ENCODE results near the gene JUND. TPM values are rescaled to one million over a fixed set of nuclear protein-coding genes. Genes with fewer than 3 reads are reported as not detected.

Gene JUND
- total RNA-seq, 1 donor from 2014 or later, result 70.7 TPM

DNA sequence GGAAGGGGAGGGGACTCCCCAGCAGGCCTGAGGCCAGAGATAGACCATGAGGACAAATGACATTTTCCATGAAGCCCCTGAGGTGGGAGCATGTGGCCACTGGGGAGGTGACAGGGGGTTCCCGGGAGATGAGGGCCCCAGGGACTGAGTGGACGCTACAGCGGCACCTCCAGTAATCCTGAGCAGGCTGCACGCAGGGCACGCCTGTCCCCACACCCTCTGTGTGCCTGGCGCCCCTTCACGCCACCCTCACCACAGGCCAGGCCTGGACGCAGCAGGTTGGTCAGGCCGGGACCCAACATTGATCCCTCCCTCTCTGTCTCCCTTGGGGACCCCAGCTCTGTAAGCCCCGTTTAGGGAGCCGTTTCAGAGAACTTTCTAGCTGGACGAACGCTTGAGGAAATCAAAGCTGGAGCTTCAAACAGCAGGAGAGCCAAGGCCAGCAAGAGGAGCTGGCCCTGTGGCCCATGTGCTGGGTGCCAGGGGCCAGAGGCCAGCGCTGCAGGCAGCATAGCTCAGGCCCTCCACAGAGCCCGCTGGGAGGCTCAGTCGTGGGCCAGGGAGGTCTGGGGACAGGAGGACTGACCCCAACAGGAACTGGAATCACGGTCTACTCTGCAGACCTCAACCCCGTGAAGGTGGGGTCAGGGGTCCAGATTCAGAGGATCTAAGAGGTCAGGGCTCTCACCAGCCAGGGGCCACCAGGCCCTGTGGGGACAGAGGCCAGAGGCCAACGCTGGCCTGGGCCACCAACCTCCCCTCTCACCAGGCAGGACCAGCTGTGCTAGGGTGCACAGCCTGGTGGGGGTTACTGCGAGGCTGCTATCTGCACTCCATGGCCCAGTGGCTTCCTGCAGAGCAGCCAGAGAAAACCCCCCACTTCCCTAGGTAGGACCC, 26.9 kb upstream of the JUND start:
- DNase-seq, result no peak

DNA sequence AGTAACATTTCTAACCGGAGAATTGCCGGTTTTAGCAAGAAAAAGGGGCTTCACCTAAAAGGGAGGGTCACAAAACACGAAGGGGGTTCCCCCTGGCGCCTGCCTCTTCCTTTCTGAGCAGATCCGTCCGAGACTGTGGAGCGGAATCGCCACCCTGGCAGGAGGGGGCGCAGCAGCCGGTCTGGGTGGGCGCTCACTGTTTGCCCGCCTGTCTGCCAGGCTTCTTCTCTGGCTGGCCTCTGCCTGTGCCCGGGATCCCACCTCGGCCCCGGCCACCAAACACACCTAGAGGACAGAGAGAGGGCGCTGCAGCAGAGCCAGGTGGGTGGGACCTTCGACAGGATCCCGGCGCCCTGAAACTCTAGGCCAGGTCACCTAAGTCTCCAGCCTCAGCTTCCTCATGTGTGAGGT, 25.9 kb upstream of the JUND start:
- no peak for DNase-seq

DNA sequence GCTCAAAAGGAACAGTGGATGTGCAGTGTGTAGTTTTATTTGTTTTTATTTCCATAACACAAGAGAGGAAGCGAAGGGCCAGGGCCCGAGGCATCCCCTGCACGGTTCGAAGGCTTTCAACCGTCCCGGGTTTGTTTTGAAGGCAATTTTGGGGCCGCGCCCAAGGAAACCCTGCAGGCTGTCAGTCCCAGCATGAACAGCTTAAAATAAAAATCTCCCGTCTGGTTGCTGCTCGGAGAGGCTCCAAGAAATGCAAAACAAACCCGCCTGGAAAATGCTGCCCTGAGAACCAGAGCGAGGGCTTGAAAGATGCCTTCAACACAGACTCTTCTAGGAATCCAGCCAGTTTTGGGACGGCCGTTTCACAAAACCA, 25.5 kb upstream of the JUND start:
- DNase-seq, result no peak

DNA sequence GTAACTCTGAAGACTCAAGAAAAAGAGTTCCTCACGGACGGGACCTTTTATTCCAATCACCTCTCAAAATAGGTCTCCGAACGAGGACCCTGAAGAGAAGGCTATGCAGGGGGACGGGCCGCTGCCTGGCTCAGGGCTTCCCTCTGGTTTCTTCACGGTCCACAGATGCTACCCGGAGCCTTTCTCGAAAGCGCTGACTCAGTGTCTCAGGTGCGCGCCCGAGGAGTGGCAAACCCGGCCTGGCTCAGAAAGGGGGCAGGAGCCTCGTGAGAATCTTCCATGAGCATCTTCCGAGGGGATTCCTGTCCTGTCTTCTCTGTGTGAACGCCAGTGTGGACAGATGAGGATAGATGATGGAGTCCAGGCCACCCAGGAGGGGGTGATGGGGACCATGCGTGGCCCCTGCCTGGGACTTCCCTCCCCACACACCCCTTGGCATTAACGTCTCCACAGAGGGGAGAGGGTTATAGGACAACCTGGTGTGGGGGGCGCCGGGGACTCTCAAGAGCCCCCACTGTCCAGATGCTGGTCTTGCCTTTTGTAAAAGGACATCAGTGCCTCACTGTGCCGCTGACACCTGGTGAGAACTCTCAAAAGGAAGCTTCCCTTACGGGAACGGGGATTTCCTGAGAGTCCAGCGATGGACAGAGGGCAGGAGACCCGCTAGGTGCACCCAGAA, 24.9 kb upstream of the JUND start:
- no peak for DNase-seq

DNA sequence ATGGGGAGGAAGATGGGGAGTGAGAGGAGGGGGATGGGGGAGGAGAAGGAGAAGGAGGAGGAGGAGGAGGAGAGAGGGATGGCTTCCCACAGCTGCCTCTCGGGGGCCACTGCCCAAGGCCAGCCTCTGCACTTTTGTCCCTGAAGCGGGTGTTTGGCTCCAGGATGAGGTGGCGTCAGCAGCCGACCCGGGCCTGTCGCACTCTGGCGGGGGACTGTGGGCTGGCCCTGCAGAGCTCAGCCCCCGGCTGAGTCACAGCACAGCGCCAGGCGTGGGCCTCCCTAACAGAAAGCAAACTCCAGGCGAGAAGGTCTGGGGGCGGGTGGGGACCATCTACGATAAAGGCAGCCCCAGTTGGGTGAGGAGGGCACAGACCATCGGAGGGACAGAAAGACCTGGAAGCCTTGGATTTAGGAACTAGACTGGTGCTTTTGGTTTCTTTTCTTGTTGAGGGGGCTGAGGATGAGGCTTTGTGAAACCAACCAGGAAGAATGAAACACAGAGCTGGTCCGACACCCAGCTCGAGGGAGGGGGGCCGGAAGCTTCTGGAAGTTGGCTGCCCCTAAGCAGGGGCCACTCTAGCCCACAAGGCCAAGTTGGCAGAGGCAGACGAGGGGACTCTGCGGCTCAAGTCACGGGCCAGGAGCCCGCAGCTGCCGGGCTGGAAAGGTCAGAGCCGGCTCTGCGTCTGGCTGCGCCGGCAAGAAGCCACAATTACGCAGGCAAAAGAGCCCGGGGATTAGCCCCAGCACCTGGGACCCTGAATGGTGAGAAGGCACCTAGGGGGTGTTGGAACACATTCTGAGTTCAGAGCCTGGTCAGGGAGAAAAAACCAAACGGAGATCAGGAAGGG, 23.3 kb upstream of the JUND start:
- peak; percentile 71 for DNase-seq

DNA sequence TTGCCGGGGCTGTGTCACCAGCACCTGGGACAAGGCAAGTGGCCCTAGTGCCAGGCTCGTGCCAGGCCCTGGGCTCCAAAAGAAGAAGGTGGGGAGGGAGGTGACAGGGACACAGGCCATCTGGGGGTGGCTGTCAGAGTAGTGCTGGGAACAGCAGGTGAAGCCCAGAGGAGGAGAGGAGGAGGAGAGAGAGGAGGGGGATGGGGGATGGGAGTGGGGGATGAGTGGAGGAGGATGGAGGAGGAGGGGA, 22.7 kb upstream of the JUND start:
- DNase-seq, result no peak

DNA sequence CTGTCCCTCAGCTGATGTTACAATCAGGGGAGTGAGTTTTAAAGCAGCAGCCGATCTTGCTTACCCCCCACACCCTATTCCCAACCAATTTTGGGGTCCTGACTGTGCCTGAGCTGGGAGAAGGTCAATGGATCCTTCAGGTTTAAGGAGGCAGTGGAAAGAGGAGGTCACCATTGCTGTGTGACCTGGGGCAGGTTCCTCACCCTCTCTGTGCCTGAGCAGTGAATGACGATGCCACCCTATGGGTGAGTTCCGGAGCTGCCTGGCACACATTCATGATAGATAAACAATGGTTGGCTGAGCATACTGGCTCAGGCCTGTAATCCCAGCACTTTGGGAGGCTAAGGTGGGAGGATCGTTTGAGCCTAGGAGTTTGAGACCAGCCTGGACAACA, 20.3 kb upstream of the JUND start:
- no peak for DNase-seq

DNA sequence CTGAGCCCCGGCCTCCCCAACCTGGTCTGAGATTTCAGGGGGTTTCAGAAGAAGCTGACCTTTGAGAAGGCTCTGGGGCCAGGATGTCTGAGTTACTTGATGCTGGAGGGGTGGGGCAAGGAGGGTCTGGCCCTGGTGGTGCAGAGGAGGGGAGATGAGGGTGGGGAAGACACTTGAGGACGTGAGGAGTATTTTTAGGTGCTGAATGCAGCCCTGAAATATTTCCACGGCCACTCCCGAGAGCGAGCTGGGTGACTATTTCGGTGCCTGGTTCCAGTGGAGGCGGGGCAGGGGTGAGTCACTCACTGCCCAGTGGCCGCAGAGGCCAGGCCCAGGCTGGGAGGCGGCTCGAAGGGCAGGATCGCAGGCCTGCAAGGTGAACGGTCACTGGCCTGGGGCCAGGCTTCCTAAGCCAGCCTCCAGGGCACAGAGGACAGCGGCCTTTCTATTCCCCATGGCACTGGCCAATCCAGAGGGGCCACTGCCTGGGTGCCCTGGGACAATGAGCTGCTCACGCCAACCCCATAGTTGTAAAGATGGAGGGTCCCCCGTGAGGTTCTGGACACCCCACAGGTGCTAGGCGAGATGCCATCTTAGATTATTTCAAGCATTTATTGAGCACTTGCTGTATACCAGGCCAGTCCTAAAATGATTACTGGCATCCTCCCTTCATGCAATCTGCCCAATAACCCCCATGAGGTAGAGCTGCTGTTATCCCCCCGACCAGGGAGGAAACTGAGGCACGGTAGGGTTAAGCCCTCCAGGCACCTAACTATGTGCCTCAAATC, 19.7 kb upstream of the JUND start:
- DNase-seq, result no peak

DNA sequence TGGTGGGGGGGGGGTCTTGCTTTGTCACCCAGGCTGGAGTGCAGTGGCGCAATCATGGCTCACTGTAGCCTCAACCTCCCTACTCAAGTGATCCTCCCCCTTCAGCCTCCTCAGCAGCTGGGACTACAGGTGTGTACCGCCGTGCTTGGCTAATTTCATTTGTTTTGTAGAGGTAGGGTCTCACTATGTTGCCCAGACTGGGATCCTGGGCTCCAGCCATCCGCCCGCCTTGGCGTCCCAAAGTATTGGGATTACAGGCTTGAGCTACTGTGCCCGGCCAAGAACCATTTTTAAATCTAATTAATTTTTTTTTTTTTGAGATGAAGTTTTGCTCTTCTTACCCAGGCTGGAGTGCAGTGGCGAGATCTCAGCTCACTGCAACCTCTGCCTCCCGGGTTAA, 18.2 kb upstream of the JUND start:
- DNase-seq, result no peak

DNA sequence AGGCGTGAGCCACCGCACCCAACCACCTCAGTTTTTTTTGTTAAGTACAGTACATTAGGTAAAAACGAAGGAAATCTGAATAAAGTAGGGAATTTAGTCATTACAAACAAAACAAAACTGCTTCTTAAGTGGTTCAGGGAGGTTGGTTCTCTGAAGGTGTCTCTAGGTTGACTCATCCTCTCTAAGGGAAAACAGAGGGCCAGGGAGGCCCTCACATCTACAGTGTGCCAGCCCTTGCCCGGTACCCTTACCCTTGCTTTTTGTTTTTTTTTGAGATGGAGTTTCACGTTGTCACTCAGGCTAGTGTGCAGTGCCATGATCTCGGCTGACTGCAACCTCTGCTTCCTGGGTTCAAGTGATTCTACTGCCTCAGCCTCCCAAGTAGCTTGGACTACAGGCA, 17.2 kb upstream of the JUND start:
- no peak for DNase-seq

DNA sequence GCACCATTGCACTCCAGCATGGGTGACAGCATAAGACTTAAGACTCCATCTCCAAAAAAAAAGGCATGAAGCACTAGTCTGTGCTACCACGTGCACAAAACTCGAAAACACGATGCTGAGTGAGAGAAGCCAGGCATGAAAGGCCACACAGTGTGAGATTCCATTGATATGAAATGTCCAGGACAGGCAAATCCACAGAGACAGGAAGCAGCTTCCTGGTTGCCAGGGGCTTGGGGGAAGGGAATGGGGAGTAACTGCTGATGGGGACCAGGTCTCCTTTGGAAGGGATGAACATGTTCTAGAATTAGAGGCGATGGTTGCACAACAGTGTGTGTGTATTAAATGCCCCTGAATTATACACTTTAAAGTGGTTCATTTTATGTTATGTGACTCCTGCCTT, 15.9 kb upstream of the JUND start:
- DNase-seq, result no peak

DNA sequence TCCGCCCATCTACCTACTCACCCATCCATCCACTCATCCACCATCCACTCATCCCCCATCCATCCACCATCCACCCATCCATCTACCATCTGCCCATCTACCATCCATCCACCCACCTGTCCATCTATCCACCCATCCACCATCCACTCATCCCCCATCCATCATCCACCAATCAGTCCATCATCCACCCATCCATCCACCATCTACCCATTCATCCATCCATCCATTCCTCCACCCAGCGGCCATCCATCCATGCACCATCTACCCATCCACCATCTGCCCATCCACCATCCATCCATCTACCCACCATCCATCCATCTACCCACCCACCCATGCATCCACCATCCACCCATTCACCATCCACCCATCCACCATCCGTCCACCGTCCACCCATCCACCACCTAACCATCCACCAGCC, 13.6 kb upstream of the JUND start:
- DNase-seq, result no peak

DNA sequence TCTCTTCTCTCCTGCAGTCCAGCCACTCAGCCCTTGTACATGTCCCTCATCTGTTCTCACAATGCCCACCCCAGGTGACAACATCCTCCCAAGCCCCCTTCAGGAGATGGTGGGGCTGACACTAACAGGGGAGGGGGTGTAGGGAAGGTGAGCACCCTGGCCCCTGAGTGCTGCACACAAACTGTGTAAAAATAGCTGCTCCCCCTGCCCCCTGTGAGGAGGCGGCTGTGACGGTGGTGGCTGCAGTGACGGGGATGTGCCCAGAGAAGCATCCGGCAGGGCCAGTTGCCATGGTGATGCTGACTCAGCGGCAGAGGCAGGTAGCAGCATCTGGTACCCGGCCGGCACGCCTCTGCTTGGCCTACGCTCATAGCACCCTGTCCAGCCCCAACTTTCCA, 13.0 kb upstream of the JUND start:
- DNase-seq, result peak; percentile 82

DNA sequence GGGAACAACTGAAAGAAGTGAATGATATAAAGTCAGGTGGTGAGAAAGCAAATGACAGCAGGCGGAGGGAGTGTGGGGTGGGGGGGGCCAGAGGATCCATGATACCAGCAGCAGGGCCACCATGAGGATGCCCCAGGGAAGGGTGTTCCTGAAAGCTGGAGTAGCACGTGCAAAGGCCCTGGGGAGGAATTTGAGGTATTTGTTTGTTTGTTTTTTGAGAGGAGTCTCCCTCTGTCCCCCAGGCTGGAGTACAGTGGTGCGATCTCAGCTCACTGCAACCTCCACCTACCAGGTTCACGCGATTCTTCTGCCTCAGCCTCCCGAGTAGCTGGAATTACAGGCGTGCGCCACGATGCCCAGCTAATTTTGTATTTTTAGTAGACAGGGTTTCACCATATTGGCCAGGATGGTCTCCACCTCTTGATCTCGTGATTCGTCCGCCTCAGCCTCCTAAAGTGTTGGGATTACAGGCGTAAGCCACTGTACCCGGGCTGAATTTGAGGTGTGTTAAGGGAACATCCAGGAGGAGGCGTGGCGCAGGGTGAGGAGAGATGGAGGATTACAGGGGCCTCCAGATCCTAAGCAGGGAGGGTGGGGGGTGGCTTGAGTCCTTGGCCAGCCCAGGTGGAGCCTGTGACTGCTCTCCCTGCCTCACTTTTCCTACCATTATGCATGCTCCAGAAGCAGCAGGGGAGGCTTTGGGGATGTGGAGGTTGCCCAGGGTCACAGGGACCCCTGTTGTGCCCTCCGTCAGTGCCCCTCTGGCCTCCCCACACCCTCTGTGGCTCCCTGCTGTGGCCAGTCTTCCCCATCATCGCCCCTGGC, 12.4 kb upstream of the JUND start:
- DNase-seq, result no peak

DNA sequence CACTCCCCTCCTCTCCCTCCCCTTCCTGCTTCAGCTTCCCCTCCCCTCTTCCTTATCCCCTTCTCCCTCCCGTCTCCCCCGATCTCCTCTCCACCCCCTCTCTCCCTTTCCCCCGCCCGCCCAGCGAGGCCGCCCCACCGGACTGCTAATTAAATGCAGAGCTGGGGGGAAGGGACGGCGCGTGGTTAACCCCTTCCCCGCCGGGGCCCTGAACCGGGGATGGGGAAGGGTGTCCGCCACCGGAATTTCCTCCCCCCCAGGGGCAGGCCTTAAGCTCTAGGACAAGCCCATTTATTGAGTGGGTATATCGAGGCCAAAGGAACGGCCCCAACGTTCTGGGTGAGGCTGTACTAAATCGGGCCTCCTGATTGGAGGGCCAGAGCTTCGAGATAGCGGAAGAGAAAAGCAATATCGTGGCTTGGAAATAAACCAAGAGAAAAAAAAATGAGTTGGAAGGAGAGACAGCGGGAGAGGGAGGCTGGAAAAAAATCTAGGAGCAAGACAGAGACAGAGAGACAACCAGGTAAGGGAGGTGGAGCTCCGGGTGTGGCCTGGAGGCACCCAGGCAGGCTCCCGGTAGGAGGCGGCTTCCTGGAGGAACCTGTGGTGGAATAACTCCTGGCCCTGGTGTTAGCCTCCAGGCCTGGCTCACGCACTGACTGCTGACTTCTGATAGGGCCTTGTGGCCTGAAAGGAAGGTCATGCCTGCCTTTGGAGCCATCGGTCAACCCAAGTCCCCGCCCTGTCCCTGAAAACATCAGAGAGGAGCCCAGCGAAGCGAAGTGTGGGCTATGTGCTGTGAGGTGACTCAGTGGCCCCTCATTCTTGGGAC, 11.6 kb upstream of the JUND start:
- DNase-seq, result peak; percentile 58

DNA sequence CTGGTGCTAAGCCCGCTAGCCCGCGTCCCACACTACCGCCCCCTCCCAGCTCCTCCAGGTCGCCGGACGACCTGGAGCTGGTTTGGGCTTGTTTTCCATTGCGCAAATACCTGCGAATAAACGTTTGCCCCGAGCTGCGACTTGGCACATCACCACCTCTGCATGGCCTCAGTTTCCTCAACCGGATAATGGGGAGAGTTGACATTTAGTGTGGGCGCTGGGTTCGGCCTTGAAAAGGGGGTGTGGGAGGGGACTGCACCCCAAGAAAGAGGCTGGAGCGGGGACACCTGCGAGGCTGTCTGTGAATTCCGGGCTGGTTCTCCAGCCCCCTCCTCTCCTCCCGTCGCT, 11.0 kb upstream of the JUND start:
- DNase-seq, result no peak

DNA sequence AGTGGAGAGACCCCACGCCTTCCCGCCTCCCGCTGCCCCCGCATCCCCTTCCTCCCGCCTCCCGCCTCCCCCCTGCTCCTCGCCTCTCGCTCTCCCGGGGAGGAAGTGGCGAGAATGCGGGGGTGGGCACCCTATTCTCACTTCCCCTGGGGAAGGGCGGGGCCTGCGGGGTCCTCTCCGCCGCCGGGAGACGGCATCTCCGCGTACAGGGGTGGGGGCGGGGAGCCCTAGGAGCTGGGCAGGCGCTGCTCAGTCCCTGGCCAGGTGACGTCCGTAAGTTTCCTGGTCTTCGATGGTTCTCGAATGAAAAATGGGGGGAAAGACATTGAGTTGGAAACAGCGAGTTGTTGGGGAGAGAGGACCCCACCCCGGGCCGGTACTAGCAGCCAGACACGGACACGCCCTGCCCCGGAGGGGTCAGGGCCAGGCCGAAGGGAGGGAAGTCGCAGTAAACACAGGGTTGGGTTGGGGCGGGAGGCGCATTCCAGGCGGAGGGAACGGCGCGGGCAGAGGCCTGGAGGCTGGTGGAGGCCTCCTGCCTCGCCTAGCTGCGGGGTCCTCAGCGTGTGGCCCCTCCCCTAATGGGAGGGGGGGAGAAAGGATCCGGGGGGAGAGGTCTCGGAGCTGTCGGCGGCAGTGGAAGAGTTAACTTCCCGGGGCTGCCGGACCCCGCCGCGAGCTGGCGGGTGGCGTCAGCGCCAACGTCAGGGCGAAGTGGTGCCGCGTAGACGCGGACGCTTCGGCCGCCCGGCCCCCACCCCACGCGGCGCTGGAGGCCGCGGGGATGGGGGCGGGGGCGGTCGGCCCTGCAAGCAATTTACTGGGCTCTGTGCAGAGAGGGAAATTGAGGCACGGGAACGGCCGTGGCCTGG, 10.4 kb upstream of the JUND start:
- DNase-seq, result peak; percentile 71

DNA sequence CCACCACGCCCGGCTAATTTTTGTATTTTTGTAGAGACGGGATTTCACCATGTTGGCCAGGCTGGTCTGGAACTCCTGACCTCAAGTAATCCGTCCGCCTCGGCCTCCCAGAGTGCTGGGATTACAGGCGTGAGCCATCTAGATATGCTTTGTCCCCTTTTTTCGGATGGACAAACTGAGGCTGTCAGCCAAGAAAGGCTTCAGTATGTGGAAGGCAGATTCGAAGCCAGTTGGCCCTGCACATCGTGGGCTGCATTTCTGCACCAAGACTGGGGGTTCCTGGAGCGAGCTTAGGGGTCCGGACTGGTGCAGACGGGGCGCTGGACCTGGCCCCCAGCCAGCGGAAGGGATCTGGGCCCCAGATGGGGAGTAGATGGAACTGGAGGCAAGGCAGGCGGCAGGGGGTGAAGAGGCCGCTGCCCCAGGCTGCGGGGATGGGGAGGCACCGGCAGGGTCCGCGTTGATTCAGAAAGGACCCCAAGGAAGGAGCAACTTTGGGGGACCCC, 9.7 kb upstream of the JUND start:
- no peak for DNase-seq

DNA sequence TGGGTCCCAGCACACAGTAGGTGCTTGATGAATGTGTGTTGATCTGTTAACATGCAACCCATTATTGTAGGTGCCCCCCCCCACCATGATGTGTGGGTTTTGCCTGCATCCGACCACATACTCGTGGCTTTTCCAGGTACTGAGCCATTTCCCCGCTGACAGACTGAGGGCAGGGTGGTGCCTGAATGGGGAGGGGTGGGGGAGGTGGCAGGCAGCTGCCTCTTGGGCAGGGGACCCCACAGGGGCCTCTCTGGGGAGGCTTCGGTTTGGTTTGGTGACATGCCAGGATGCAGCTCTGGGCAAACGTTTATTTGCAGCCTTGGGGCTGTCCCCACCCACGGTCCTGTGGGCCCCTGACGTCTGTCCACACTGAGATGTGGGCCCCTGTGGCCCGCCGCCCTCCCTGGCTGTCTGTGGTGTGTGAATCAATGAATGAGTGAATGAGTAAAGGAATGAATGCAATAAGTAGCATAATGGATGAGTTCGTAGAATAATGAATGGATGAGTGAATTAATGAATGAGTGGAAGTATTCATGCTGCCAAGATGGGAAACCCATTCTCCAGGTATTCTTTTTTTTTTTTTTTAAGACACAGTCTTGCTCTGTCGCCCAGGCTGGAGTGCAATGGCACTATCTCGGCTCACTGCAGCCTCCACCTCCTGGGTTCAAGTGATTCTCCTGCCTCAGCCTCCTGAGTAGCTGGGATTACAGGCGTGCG, 9.0 kb upstream of the JUND start:
- no peak for DNase-seq
